T-helper 2 cell treated with Interferon-gamma antibody and Interleukin-4, amounts not matched to agents 100 ng/mL and 5 ng/mL, for 36 hours (primary cell): ENCODE results near the gene CREB3L2. TPM values are rescaled to one million over a fixed set of nuclear protein-coding genes. Genes with fewer than 3 reads are reported as not detected.

Experiments used
- total RNA-seq: library from RNA; stranded (reverse); gene quantifications from 2 replicates; pipeline ENCODE4 v1.2.3, GENCODE V29; 2022

Gene CREB3L2
- total RNA-seq, 1 donor from 2014 or later = 47.7 TPM

Other genes starting within 250 kb of the CREB3L2 start
- gene DGKI, start 155.1 kb downstream of the CREB3L2 start, total RNA-seq = 0.32 and 0.34 TPM in 2 replicates
- gene AKR1D1, start 74.4 kb upstream of the CREB3L2 start, total RNA-seq = not detected in 2 replicates